Vagina (tissue), 2 donors: ENCODE results near the gene JPH3.

Experiments used
- CTCF ChIP-seq, 3 experiments: fragments of 450-650 bp in 2 of 3; fragments of 200-600 bp in 1 of 3; sonication (generic) in 1 of 3; IDR thresholded peaks; one replicate each; pipeline ENCODE4 v1.5.1; 2017 to 2019; ENCODE audit warnings: antibody characterized with exemption in 3 of 3, mild to moderate bottlenecking in 2 of 3, moderate library complexity in 2 of 3
- POLR2A ChIP-seq, 2 donors: fragments of 450-650 bp; IDR thresholded peaks; one replicate each; pipeline ENCODE4 v1.6.1; 2017; ENCODE audit warnings: antibody characterized with exemption in 2 of 2, mild to moderate bottlenecking in 2 of 2, moderate library complexity in 2 of 2

DNA sequence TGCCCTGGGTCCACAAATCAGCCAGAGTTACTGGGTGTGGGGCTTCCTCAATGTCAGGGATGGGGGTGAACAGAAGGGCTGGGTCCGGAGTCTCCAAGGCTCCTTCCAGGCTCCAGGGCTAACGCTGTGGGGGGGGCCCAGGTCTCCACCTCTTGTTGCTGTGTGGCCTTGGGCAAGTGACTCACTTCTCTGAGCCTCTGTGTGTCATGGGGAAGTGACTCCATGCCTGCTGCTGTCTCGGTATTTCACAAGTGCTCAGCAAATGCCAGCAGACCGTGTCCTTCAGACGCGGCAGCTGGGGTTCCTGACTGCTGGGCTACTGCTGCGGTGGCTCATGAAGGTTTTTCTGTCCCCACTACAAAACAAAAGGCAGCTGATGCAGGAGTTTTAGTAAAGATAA, 26.6 kb downstream of the JPH3 start:
- TF ChIP-seq CTCF (IDR thresholded peaks at IDR 0.05) (no peak), POLR2A (IDR thresholded peaks at IDR 0.05) (no peak)
